WTC11 (cell line): ENCODE data around the gene RBL1. TPM values are rescaled to one million over a fixed set of nuclear protein-coding genes. Genes with fewer than 3 reads are reported as not detected.

ENCODE experiments used
- ATAC-seq: fragments of 200-7000 bp; cut with Tn5 transposase; 2 replicates; pipeline ENCODE4 v1.10.0; 2021; ENCODE audit warnings: mild to moderate bottlenecking, moderate library complexity
- CTCF ChIA-PET: fragments of 300-600 bp; sonication (Branson Sonifier 250); formaldehyde crosslinking; loops from one replicate; lab custom pipeline; 2021; ENCODE audit warnings: antibody characterized with exemption; lab: Charles Lee
- POLR2A ChIA-PET: fragments of 350-600 bp; sonication (Branson Sonifier 250); formaldehyde crosslinking; loops from one replicate; lab custom pipeline; 2021; ENCODE audit warnings: antibody characterized with exemption; lab: Charles Lee
- DNase-seq: peaks from one replicate; pipeline ENCODE4 v3.0.0; 2021; ENCODE audit warnings: low spot score
- H3K27ac Mint-ChIP-seq: 2 replicates; pipeline ENCODE4 v1.8.0; 2021; ENCODE audit warnings: mixed read lengths
- H3K27me3 Mint-ChIP-seq: 2 replicates; pipeline ENCODE4 v1.8.0; 2021; ENCODE audit warnings: low read depth, mild to moderate bottlenecking, moderate library complexity, mixed read lengths
- H3K36me3 Mint-ChIP-seq: 2 replicates; pipeline ENCODE4 v1.8.0; 2021; ENCODE audit warnings: mixed read lengths
- H3K4me1 Mint-ChIP-seq: 2 replicates; pipeline ENCODE4 v1.8.0; 2022; ENCODE audit warnings: mixed read lengths
- H3K4me3 Mint-ChIP-seq: 2 replicates; pipeline ENCODE4 v1.8.0; 2021; ENCODE audit warnings: mild to moderate bottlenecking, moderate library complexity, mixed read lengths
- H3K9me3 Mint-ChIP-seq: 2 replicates; pipeline ENCODE4 v1.8.0; 2021; ENCODE audit warnings: mixed read lengths
- ATF3 ChIP-seq: sonication (generic); formaldehyde crosslinking; conservative IDR thresholded peaks from 2 replicates; pipeline ENCODE4 v1.8.1; 2022; ENCODE audit warnings: mild to moderate bottlenecking, missing genetic modification reagents
- ATF6 ChIP-seq: sonication (generic); formaldehyde crosslinking; IDR thresholded peaks from 2 replicates; pipeline ENCODE4 v1.8.1; 2023; ENCODE audit warnings: mild to moderate bottlenecking, missing genetic modification reagents
- CREB1 ChIP-seq: sonication (generic); formaldehyde crosslinking; IDR thresholded peaks from 2 replicates; pipeline ENCODE4 v1.8.0; 2023; ENCODE audit warnings: mild to moderate bottlenecking, missing genetic modification reagents
- E2F1 ChIP-seq: sonication (generic); formaldehyde crosslinking; IDR thresholded peaks from 2 replicates; pipeline ENCODE4 v1.8.0; 2022; ENCODE audit warnings: mild to moderate bottlenecking, missing genetic modification reagents
- EMX1 ChIP-seq: fragments of 250-450 bp; sonication (Bioruptor Pico); IDR thresholded peaks from 2 replicates; pipeline ENCODE4 v1.8.0; 2021; ENCODE audit warnings: mild to moderate bottlenecking
- ETV6 ChIP-seq: sonication (generic); formaldehyde crosslinking; IDR thresholded peaks from 2 replicates; pipeline ENCODE4 v1.8.1; 2022; ENCODE audit warnings: mild to moderate bottlenecking, missing genetic modification reagents
- FOXJ3 ChIP-seq: sonication (generic); formaldehyde crosslinking; IDR thresholded peaks from 2 replicates; pipeline ENCODE4 v1.9.0; 2021; ENCODE audit warnings: missing genetic modification reagents, mild to moderate bottlenecking, borderline replicate concordance
- FOXK1 ChIP-seq: sonication (generic); formaldehyde crosslinking; IDR thresholded peaks from 2 replicates; pipeline ENCODE4 v1.8.0; 2022; ENCODE audit warnings: mild to moderate bottlenecking, moderate library complexity, missing genetic modification reagents
- FOXP4 ChIP-seq: sonication (generic); formaldehyde crosslinking; IDR thresholded peaks from 2 replicates; pipeline ENCODE4 v1.8.0; 2022; ENCODE audit warnings: mild to moderate bottlenecking, missing genetic modification reagents
- HMGA2 ChIP-seq: fragments of 250-450 bp; sonication (Bioruptor Pico); IDR thresholded peaks from 2 replicates; pipeline ENCODE4 v1.4.0; 2021; ENCODE audit warnings: mild to moderate bottlenecking, moderate library complexity
- JUN ChIP-seq: sonication (generic); formaldehyde crosslinking; IDR thresholded peaks from 2 replicates; pipeline ENCODE4 v1.8.0; 2023; ENCODE audit warnings: mild to moderate bottlenecking, missing genetic modification reagents
- MXD4 ChIP-seq: fragments of 250-450 bp; sonication (Bioruptor Pico); IDR thresholded peaks from 2 replicates; pipeline ENCODE4 v1.8.0; 2021; ENCODE audit warnings: mild to moderate bottlenecking, moderate library complexity, borderline replicate concordance
- MYBL2 ChIP-seq: sonication (generic); formaldehyde crosslinking; IDR thresholded peaks from 2 replicates; pipeline ENCODE4 v1.8.1; 2023; ENCODE audit warnings: mild to moderate bottlenecking, moderate library complexity, missing genetic modification reagents
- NFATC4 ChIP-seq: fragments of 250-450 bp; sonication (Bioruptor Pico); IDR thresholded peaks from 2 replicates; pipeline ENCODE4 v1.9.0; 2021; ENCODE audit warnings: mild to moderate bottlenecking
- NFE2L1 ChIP-seq: sonication (generic); formaldehyde crosslinking; IDR thresholded peaks from 2 replicates; pipeline ENCODE4 v1.8.1; 2023; ENCODE audit warnings: missing genetic modification reagents
- NR1H2 ChIP-seq: sonication (generic); formaldehyde crosslinking; IDR thresholded peaks from 2 replicates; pipeline ENCODE4 v1.9.0; 2021; ENCODE audit warnings: mild to moderate bottlenecking, moderate library complexity, missing genetic modification reagents
- NR2C2 ChIP-seq: sonication (generic); formaldehyde crosslinking; IDR thresholded peaks from 2 replicates; pipeline ENCODE4 v1.8.0; 2022; ENCODE audit warnings: mild to moderate bottlenecking, missing genetic modification reagents
- NR3C1 ChIP-seq: sonication (generic); formaldehyde crosslinking; conservative IDR thresholded peaks from 2 replicates; pipeline ENCODE4 v1.8.1; 2023; ENCODE audit warnings: low read depth, mild to moderate bottlenecking, missing genetic modification reagents
- PRRX2 ChIP-seq: fragments of 250-450 bp; sonication (Bioruptor Pico); IDR thresholded peaks from 2 replicates; pipeline ENCODE4 v1.8.0; 2021; ENCODE audit warnings: mild to moderate bottlenecking
- SMAD3 ChIP-seq: sonication (generic); formaldehyde crosslinking; IDR thresholded peaks from 2 replicates; pipeline ENCODE4 v1.8.0; 2022; ENCODE audit warnings: missing genetic modification reagents, mild to moderate bottlenecking, borderline replicate concordance
- SMAD4 ChIP-seq: sonication (generic); formaldehyde crosslinking; IDR thresholded peaks from 2 replicates; pipeline ENCODE4 v1.8.0; 2022; ENCODE audit warnings: mild to moderate bottlenecking, missing genetic modification reagents
- TP53 ChIP-seq: sonication (generic); formaldehyde crosslinking; IDR thresholded peaks from 2 replicates; pipeline ENCODE4 v1.8.1; 2023; ENCODE audit warnings: mild to moderate bottlenecking, missing genetic modification reagents
- ZBTB43 ChIP-seq: sonication (generic); formaldehyde crosslinking; IDR thresholded peaks from 2 replicates; pipeline ENCODE4 v1.8.1; 2023; ENCODE audit warnings: mild to moderate bottlenecking, missing genetic modification reagents
- ZNF121 ChIP-seq: sonication (generic); formaldehyde crosslinking; IDR thresholded peaks from 2 replicates; pipeline ENCODE4 v1.8.0; 2023; ENCODE audit warnings: missing genetic modification reagents
- ZNF138 ChIP-seq: sonication (generic); formaldehyde crosslinking; conservative IDR thresholded peaks from 2 replicates; pipeline ENCODE4 v1.8.1; 2022; ENCODE audit warnings: mild to moderate bottlenecking, moderate library complexity, missing genetic modification reagents
- ZNF232 ChIP-seq: sonication (generic); formaldehyde crosslinking; IDR thresholded peaks from 2 replicates; pipeline ENCODE4 v1.8.0; 2022; ENCODE audit warnings: mild to moderate bottlenecking, missing genetic modification reagents
- ZNF317 ChIP-seq: sonication (generic); formaldehyde crosslinking; IDR thresholded peaks from 2 replicates; pipeline ENCODE4 v1.8.1; 2023; ENCODE audit warnings: low read depth, mild to moderate bottlenecking, moderate library complexity, missing genetic modification reagents, borderline replicate concordance
- total RNA-seq: library from RNA; stranded (reverse); gene quantifications from 3 replicates; pipeline ENCODE4 v1.2.3, GENCODE V29; 2021

RBL1 gene
- total RNA-seq, 1 experiment from 2014 or later: 11.1 TPM

GRCh38 chr20:37108676-37109075, 12.9 kb upstream of the RBL1 start:
- no peak for DNase-seq
- no peaks in the 10 kb centered on the region for H3K4me1 Mint-ChIP-seq
- CTCF ChIA-PET: no interaction called here
- no peaks in the 10 kb centered on the region for H3K9me3 Mint-ChIP-seq
- no peak for TF ChIP-seq ETV6 (CRISPR knock-in tag)
- TF ChIP-seq NR3C1 (CRISPR knock-in tag): no peak
- no peak for TF ChIP-seq SMAD3 (CRISPR knock-in tag)
- TF ChIP-seq MXD4: no peak
- TF ChIP-seq JUN (CRISPR knock-in tag): no peak
- TF ChIP-seq EMX1 (CRISPR knock-in tag): no peak
- no peak for TF ChIP-seq ATF3 (CRISPR knock-in tag)
- no peak for TF ChIP-seq NR2C2 (CRISPR knock-in tag)
- no peak for TF ChIP-seq FOXJ3 (CRISPR knock-in tag)
- no peak for TF ChIP-seq NR1H2
- no peak for TF ChIP-seq NFATC4 (CRISPR knock-in tag)
- TF ChIP-seq FOXK1 (CRISPR knock-in tag): no peak
- TF ChIP-seq PRRX2 (CRISPR knock-in tag): no peak
- no peaks in the 10 kb centered on the region for H3K27me3 Mint-ChIP-seq
- no peaks in the 10 kb centered on the region for H3K36me3 Mint-ChIP-seq
- no peak for ATAC-seq
- POLR2A ChIA-PET: no interaction called here
- no peak overlapping the region for H3K4me3 Mint-ChIP-seq
- H3K27ac Mint-ChIP-seq: no peak overlapping the region

- DNase-seq (no peak), ATAC-seq (no peak)
- Mint-ChIP-seq H3K9me3 (no peaks in the 10 kb centered on the region), H3K27me3 (no peaks in the 10 kb centered on the region), H3K4me1 (no peaks in the 10 kb centered on the region), H3K4me3 (no peak overlapping the region), H3K27ac (no peak overlapping the region), H3K36me3 (no peaks in the 10 kb centered on the region)
- TF ChIP-seq FOXP4 (CRISPR knock-in tag) (no peak), ZBTB43 (CRISPR knock-in tag) (no peak), ZNF138 (no peak), NR1H2 (no peak), MYBL2 (CRISPR knock-in tag) (no peak), SMAD4 (CRISPR knock-in tag) (no peak), FOXJ3 (CRISPR knock-in tag) (no peak), ZNF317 (CRISPR knock-in tag) (no peak), NFE2L1 (no peak), ZNF232 (no peak), ETV6 (CRISPR knock-in tag) (no peak), HMGA2 (CRISPR knock-in tag) (no peak), CREB1 (CRISPR knock-in tag) (no peak), TP53 (CRISPR knock-in tag) (no peak), ATF6 (CRISPR knock-in tag) (no peak), NR3C1 (CRISPR knock-in tag) (no peak), E2F1 (CRISPR knock-in tag) (no peak), ATF3 (CRISPR knock-in tag) (no peak), ZNF121 (no peak)
- ChIA-PET CTCF (no interaction called here), POLR2A (no interaction called here)
Observed at GRCh38 chr20:37102571-37102970, 6.8 kb upstream of the RBL1 start.
